HG02973 (cell line): ENCODE measurements around the gene GPHA2.

Experiments used
- ATAC-seq: cut with Tn5 transposase; IDR thresholded peaks from one replicate; pipeline ENCODE4 v1.9.1; 2021; ENCODE audit warnings: moderate library complexity; ENCODE audit not compliant: unreplicated experiment

The GPHA2 gene

GRCh38 chr11:64892838-64893193, 42.9 kb downstream of the GPHA2 start:
- ATAC-seq, result no peak

GRCh38 chr11:64892411-64892831, 43.3 kb downstream of the GPHA2 start:
- no peak for ATAC-seq

- ATAC-seq, result no peak
Measured at GRCh38 chr11:64891880-64892279, 43.8 kb downstream of the GPHA2 start.

- no peak for ATAC-seq
Measured at GRCh38 chr11:64891215-64891848, 44.4 kb downstream of the GPHA2 start.

GRCh38 chr11:64890522-64890939, 45.2 kb downstream of the GPHA2 start:
- ATAC-seq, result no peak

- no peak for ATAC-seq
Measured at GRCh38 chr11:64888729-64889511, 46.8 kb downstream of the GPHA2 start.

- ATAC-seq, result no peak
Measured at GRCh38 chr11:64888406-64888728, 47.3 kb downstream of the GPHA2 start.

- ATAC-seq, result no peak
Measured at GRCh38 chr11:64887757-64888405, 47.8 kb downstream of the GPHA2 start.

- no peak for ATAC-seq
Measured at GRCh38 chr11:64887234-64887756, 48.4 kb downstream of the GPHA2 start.

- ATAC-seq, result no peak
Measured at GRCh38 chr11:64885367-64886286, 50.1 kb downstream of the GPHA2 start.
